HEK293 (cell line): ENCODE measurements around the gene CHIA.

Source experiments
- CTCF ChIA-PET: fragments of 350-600 bp; formaldehyde crosslinking; extraction: SDS; loops from one replicate; lab custom pipeline; 2021; ENCODE audit warnings: antibody characterized with exemption; lab: Yijun Ruan, JAX
- POLR2A ChIA-PET: fragments of 300-600 bp; formaldehyde crosslinking; extraction: SDS; loops from one replicate; lab custom pipeline; 2020; ENCODE audit warnings: antibody characterized with exemption, inconsistent platforms; lab: Yijun Ruan, JAX
- H3K27ac ChIP-seq: fragments of 200-500 bp; sonication (Bioruptor generic); 2 replicates; pipeline ENCODE4 v1.5.1; 2014; ENCODE audit warnings: low read depth, low read length, control low read depth, inconsistent platforms; ENCODE audit errors: extremely low read depth
- H3K36me3 ChIP-seq, 2 experiments: fragments of 200-500 bp in 1 of 2; sonication (Bioruptor generic) in 1 of 2; 1 replicate in 1 of 2; 2 replicates in 1 of 2; pipeline ENCODE4 v1.5.1; 2014 to 2017; ENCODE audit warnings: inconsistent platforms in 2 of 2, low read length in 2 of 2; ENCODE audit not compliant: control insufficient read depth in 2 of 2, insufficient read depth in 1 of 2
- H3K4me1 ChIP-seq: fragments of 200-500 bp; sonication (Bioruptor generic); 2 replicates; pipeline ENCODE4 v1.5.1; 2014; ENCODE audit warnings: mild to moderate bottlenecking, low read length, inconsistent platforms; ENCODE audit not compliant: control insufficient read depth, insufficient read depth
- H3K4me3 ChIP-seq: 2 replicates; pipeline ENCODE4 v1.5.1; 2011; ENCODE audit warnings: low read depth, mild to moderate bottlenecking, control low read depth, low read length, moderate library complexity
- H3K9me3 ChIP-seq: fragments of 200-500 bp; sonication (Bioruptor generic); 2 replicates; pipeline ENCODE4 v1.5.1; 2014; ENCODE audit warnings: low read depth, low read length, inconsistent platforms; ENCODE audit not compliant: control insufficient read depth, insufficient read depth
- BCL11A ChIP-seq: fragments of 450-650 bp; formaldehyde crosslinking; IDR thresholded peaks from 2 replicates; pipeline ENCODE4 v1.5.1; 2016; ENCODE audit warnings: low read depth, missing biosample characterization, missing genetic modification characterization
- GLIS1 ChIP-seq: fragments of 450-650 bp; formaldehyde crosslinking; IDR thresholded peaks from 2 replicates; pipeline ENCODE4 v1.5.1; 2016; ENCODE audit warnings: missing biosample characterization, missing genetic modification characterization
- INSM2 ChIP-seq: fragments of 450-650 bp; formaldehyde crosslinking; IDR thresholded peaks from 2 replicates; pipeline ENCODE4 v1.5.1; 2016; ENCODE audit warnings: missing biosample characterization, missing genetic modification characterization
- KLF10 ChIP-seq: fragments of 450-650 bp; IDR thresholded peaks from 2 replicates; pipeline ENCODE4 v1.5.1; 2018; ENCODE audit warnings: missing biosample characterization, mild to moderate bottlenecking, missing genetic modification characterization
- KLF7 ChIP-seq: fragments of 450-650 bp; formaldehyde crosslinking; IDR thresholded peaks from 2 replicates; pipeline ENCODE4 v1.5.1; 2016; ENCODE audit warnings: missing biosample characterization, missing genetic modification characterization, borderline replicate concordance
- PATZ1 ChIP-seq: fragments of 450-650 bp; formaldehyde crosslinking; IDR thresholded peaks from 2 replicates; pipeline ENCODE4 v1.5.1; 2016; ENCODE audit warnings: missing biosample characterization, missing genetic modification characterization
- SCRT2 ChIP-seq: fragments of 450-650 bp; formaldehyde crosslinking; IDR thresholded peaks from 2 replicates; pipeline ENCODE4 v1.5.1; 2016; ENCODE audit warnings: missing biosample characterization, missing genetic modification characterization
- ZBTB8A ChIP-seq: fragments of 450-650 bp; formaldehyde crosslinking; IDR thresholded peaks from 2 replicates; pipeline ENCODE4 v1.5.1; 2016; ENCODE audit warnings: missing biosample characterization, missing genetic modification characterization
- ZEB2 ChIP-seq: fragments of 450-650 bp; formaldehyde crosslinking; IDR thresholded peaks from 2 replicates; pipeline ENCODE4 v1.5.1; 2016; ENCODE audit warnings: missing biosample characterization, missing genetic modification characterization
- ZNF280C ChIP-seq: fragments of 450-650 bp; formaldehyde crosslinking; IDR thresholded peaks from 2 replicates; pipeline ENCODE4 v1.5.1; 2016; ENCODE audit warnings: missing biosample characterization, missing genetic modification characterization
- ZNF394 ChIP-seq: fragments of 450-650 bp; formaldehyde crosslinking; IDR thresholded peaks from 2 replicates; pipeline ENCODE4 v1.5.1; 2016; ENCODE audit warnings: missing biosample characterization, missing genetic modification characterization, mild to moderate bottlenecking, moderate library complexity, borderline replicate concordance
- ZNF449 ChIP-seq: fragments of 450-650 bp; formaldehyde crosslinking; IDR thresholded peaks from 2 replicates; pipeline ENCODE4 v1.5.1; 2017; ENCODE audit warnings: missing biosample characterization, mild to moderate bottlenecking, missing genetic modification characterization, moderate library complexity
- ZNF548 ChIP-seq: fragments of 450-650 bp; formaldehyde crosslinking; IDR thresholded peaks from 2 replicates; pipeline ENCODE4 v1.5.1; 2016; ENCODE audit warnings: missing biosample characterization, missing genetic modification characterization
- ZNF561 ChIP-seq: fragments of 450-650 bp; IDR thresholded peaks from 2 replicates; pipeline ENCODE4 v1.5.1; 2018; ENCODE audit warnings: missing biosample characterization, missing genetic modification characterization, borderline replicate concordance
- ZNF660 ChIP-seq: fragments of 450-650 bp; IDR thresholded peaks from 2 replicates; pipeline ENCODE4 v1.5.1; 2018; ENCODE audit warnings: missing biosample characterization, mild to moderate bottlenecking, missing genetic modification characterization

The CHIA gene

GRCh38 chr1:111274653-111275052 lies 16.0 kb upstream of the CHIA start:
- ChIA-PET CTCF (no interaction called here), POLR2A (no interaction called here)
- no peak overlapping the region for H3K27ac ChIP-seq

GRCh38 chr1:111275079-111275478 lies 15.6 kb upstream of the CHIA start:
- ChIA-PET POLR2A (no interaction called here), CTCF (no interaction called here)
- H3K4me3 ChIP-seq, result no peak overlapping the region
- TF ChIP-seq KLF7 (no peak), SCRT2 (tag by site-specific recombination) (peak; percentile 64), ZNF449 (peak; percentile 47; the same call in 1 of the 2 replicates)
- no peaks in the 10 kb centered on the region for H3K36me3 ChIP-seq
- H3K9me3 ChIP-seq, result no peaks in the 10 kb centered on the region
- no peak overlapping the region for H3K27ac ChIP-seq
- H3K4me1 ChIP-seq, result no peaks in the 10 kb centered on the region

More at GRCh38 chr1:111274653-111275052, 16.0 kb upstream of the CHIA start:
- Histone ChIP-seq H3K4me3 (no peak overlapping the region), H3K9me3 (no peaks in the 10 kb centered on the region), H3K36me3 (no peaks in the 10 kb centered on the region), H3K4me1 (no peaks in the 10 kb centered on the region)
- TF ChIP-seq PATZ1 (tag by site-specific recombination) (no peak), GLIS1 (tag by site-specific recombination) (no peak), ZNF548 (tag by site-specific recombination) (no peak), INSM2 (tag by site-specific recombination) (no peak), ZNF394 (no peak), BCL11A (no peak), ZNF280C (tag by site-specific recombination) (no peak), ZNF660 (tag by site-specific recombination) (no peak), ZNF561 (no peak), ZNF449 (no peak), ZBTB8A (no peak), ZEB2 (no peak), KLF10 (tag by site-specific recombination) (no peak)
